RPMI7951 (cell line): Measurements from ENCODE around the gene C1QTNF7. TPM values are rescaled to one million over a fixed set of nuclear protein-coding genes. Genes with fewer than 3 reads are reported as not detected.
A peak's percentile ranks its signal among the peaks of the same experiment; 100 is the strongest.

Experiments used
- DNase-seq: peaks from one replicate; pipeline ENCODE4 v3.0.0-alpha.2; 2012; ENCODE audit warnings: low read depth
- total RNA-seq: library from RNA; depleted of rRNA; stranded (reverse); fragments of >200 nt; shearing (Covaris generic); gene quantifications from 2 replicates; pipeline ENCODE4 v1.2.3, GENCODE V29; 2014

Gene C1QTNF7
- total RNA-seq, 1 experiment from 2014 or later = not detected

DNA sequence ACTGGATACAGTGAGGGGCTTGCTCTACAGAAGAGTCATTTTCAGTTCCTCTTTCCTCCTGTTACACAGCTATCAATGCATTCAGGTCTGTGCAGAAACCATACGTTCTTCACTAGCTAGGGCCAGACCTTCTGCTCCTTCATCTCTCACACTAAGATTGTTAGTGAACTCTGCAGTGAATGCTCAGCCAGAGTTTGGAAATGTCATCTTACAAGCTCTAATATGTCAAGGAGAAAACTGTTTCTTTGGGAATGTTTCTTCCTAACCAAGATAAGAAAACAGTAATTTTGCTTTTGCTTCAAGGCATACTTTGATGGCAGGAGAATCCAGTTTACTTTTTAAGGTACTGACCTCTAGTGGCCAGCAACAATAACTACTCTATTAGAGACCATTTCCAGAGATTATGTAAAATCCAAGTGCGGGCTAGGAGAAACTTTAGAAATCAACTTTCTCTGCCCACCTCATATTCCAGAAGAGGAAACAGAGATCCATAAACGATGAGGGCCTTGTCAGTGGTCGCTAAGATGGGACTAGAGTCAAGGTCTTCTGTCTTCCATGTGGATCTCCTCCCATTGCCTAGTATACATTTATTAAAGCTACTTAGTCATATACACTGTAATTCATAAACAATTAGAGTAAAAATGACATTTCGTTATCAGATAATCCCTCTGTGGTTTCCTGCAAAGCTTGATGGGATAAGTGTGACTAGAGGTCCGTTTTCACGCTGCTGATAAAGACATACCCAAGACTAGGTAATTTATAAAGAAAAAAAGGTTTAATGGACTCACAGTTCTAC, 29.8 kb downstream of the C1QTNF7 start:
- DNase-seq = peak; percentile 64

DNA sequence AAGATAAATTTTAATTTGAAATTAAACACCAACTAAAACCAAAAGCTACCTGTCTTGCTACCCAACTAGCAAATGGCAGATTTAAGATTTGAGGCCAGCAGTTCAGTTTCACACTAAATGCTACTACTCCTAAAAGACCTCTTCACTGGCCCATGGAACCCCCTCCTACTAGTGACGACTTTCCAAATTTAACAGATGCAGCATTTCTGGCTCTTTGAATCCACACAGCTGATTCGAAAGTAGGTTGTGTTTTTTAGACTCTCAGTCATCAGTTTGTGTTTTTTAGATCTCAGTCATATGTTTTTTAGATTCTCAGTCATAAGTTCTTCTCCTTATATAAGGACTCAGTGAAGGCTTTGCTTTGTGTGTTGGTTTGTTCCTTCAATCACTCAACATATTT, 30.8 kb downstream of the C1QTNF7 start:
- DNase-seq = no peak

DNA sequence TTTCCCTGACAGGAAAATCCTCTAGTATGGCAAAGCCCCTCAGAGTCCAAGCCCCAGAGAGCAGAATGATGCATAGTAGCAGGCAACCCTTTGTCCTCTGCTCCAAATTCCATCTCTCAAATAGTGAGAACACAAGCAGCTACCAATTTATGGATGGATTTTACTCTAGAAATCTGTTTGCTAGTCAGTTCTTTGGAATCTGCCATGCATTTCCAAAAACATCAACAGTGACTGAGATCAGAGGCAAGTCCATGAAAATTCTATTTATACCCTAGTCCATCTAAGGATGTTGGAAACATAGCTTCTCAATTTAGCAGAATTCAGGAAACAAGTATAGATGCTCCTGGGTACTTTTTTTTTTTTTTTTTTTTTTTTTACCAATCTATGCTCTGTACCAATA, 31.9 kb downstream of the C1QTNF7 start:
- no peak for DNase-seq

DNA sequence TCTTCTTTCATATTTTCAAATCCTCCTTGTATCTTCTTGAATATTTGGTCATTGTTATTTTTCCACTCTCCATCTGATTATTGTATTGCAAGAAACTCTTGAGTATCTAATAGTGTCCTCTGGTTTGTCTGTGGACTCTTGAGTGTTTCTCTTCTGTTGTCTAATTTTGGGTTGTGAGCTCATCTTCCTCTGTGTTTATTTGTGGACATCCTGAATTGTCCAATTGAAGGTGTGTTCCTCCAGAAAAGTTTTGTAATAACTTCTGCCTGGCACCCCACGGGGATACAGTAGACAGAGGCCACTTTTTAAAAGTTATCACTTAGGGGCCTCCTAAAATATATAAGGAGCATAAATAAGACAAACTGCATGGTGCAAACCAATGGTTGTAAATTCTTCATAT, 38.8 kb downstream of the C1QTNF7 start:
- DNase-seq = no peak

DNA sequence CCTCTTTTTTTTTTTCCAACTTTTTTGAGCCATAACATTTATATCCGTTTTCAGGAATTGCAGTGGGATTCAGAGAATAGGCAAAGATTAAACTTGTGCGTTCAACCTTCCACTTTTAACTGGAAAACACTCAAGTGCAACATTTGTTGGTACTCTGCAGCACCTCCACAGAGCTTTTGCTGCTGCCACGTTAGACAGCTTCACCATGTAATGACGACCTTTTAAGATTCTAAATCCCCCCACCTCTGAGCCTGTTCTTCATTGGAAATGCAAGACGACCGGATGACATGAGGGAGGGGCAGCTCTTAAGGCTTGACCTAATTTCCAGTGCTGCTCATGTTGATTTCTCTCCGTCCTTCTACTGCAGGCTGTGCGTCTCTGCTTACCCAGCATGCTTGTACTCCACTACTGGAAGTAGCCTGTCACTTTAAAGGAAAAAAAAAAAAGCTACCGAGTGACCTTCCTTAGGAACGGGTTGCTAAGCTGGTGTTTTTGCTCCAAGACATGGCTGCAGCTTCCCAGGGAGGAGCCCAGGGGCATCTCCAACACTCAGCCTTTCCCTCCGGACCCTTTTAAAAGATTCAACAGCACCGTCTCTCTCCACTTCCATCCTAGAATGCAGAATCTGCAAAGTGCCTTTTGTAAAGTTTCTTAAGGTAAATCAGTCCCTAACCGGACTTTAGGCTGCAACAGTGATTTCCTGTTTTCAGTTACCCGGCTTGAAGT, 41.7 kb downstream of the C1QTNF7 start, which contains the start of gene CC2D2A:
CC2D2A (plus strand) TSS at position 481 of the 726 bp plus-strand sequence. CDS start 6,051 bp downstream, outside the sequence.
- DNase-seq = peak; percentile 70

DNA sequence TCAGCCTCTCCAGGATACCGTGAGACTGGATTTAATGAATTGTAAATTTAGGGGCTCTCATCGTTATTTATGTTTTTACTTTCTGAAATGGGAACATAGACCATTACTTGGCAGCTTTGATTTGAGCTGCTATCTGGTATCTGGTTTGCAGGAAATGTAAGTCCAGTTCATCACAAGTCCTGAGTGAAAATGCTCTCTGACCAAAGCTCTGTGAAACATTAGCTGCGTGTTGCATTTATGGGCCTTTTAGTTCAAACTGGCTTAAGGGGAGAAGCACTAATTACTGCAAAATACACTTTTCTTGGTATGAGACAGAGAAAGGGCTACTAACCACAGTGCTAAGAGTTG, 42.3 kb downstream of the C1QTNF7 start:
- DNase-seq = no peak

DNA sequence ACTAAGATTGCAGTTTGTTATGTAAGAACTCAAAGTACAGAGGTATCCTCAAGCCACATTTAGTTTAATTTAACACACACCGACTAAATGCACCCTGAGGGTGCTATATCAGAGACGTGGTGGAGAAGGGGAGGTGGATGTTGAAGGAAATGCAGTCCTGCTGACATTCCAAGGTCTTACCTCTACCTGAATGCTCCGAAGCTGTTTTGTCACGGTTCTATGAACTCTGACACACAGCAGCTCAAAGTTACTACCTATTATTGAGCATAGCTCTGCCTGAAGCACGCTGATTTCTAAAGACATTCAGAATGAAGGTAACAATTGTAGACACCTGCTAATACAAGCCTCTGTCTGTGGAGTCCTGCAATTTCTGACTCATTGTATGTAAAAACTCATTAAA, 48.6 kb downstream of the C1QTNF7 start:
- no peak for DNase-seq

DNA sequence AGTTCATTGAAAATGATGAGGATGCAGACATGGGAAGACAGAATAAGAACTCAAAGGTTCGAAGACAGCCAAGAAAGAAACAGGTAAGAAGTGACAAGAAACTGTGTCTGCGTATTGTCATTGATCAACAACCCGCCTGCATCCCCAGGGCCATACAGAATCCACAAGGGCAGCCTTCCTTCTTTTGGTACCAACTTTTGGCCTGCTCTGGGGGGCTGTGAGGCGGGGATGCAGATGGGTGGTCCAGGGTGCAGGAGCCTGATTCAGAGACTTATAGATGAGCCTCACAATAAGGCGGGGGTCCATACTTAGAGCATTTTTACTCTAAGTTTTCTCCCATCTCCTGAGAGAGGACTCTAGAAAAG, 50.9 kb downstream of the C1QTNF7 start:
- DNase-seq = no peak

DNA sequence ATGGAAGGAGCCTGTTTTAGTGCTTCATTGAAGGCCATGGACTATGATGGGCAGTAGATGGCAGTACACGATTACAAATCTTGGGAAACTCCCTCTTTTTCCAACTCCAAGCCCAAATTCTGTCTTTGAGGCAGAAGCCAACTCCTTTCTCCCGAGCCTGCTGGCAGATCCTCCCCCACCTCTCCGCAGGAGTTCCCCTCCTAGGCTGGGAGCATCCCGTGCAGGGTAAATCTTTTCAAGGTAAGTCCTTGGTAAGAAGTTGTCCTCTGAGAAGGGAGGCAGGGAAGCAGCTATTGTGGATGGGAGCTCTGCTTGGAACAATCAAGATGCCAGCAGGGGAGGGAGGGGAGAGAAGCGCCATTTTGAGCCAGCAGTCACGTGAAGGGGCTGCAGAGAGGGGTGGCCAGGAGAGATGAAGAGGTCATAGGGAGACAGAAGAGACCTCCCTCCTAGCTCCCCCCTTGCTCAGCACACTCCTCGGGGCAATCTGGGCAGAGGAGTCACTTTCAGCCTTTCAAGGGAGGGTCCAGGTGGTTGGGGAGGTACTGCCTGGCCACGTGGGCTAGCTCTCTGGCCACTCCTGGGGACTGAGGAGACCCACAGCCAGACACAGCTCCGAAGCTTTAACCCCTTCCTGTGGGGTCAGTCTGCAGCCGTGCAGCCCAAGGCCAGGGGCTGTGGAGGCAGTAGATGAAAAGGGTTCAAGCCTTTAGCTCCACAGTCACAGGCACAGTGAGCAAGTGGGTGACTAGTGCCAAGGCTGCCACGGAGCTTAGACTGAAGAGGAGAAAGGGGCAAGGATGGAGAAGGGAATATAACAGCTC, 51.5 kb downstream of the C1QTNF7 start:
- DNase-seq = peak; percentile 75

DNA sequence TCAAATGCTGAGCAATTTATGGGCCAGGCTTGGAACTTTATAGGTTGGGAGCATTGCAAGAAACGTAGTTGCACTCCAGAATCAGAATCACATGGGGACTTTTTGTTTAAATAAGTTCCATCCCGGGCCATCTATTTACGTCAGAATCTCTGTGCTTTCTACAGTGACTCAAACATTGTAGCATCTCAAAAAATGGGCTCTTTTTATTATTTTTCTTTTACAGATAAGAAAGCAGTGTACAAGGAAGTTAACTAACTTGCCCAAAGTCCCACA, 52.0 kb downstream of the C1QTNF7 start:
- no peak for DNase-seq

DNA sequence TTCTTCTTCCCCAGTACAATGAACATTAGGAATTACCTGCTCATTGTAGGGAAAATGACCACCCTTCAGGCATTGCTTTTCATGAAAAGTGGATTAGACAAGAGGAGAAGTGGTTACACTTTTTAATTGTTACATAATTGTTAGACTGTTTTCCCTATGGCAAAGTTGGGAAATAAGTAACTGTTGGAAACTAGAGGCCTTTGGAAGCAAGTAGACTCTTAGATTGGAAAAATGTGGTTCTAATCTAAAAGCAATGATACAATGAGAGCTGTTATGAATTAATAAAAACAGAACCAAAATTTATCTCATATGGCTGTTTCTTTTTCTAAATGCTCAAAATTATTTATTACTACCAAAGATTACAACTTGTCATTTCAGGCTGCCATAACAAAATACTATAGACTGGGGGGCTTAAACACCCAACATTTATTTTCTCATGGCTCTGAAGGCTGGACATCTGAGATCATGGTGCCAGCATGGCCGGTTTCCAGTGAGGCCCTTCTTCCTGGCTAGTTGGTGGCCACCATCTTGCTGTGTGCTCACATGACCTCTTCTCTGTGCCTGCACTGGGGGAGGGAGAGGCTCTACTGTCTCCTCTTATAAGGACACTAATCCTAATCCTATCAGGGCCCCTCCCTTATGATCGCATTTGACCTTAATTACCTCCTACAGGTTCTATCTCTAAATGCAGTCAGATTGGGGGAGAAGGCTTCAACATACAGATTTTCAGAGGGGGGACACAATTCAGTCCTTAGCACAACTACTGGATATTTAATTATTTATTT, 54.3 kb downstream of the C1QTNF7 start:
- no peak for DNase-seq

DNA sequence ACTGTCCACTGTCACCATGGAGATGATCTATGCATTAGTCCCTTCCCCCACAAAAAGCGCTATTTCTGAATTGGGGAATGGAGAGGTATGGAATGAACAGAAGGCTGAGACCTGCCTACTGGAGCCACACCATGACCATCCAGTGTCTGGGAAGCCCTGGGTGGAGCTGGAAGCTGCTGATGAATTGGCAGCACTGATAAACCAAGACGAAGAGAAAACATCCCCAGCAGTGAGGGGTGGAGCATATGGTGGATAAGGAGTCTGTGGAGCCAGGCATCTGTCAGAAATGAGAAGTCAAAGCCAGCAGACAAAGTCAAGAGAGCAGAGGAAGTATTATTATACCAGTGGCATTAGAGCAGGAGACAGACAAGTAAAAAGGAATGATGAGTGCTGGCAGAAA, 55.0 kb downstream of the C1QTNF7 start:
- no peak for DNase-seq

DNA sequence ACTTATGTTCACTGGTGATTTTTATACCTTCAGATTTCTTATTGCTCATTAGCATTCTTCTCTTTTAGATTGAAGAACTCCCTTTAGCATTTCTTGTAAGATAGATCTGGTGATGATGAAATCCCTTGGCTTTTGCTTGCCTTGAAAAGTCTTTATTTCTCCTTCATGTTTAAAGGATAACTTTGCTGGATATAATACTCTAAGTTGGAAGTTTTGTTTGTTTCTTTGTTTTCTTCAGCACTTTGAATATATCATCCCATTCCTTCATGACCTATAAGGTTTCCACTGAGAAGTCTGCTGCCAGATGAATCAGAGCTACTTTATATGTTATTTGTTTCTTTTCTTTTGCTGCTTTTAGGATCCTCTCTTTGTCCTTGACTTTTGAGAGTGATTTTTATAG, 60.3 kb downstream of the C1QTNF7 start:
- no peak for DNase-seq

DNA sequence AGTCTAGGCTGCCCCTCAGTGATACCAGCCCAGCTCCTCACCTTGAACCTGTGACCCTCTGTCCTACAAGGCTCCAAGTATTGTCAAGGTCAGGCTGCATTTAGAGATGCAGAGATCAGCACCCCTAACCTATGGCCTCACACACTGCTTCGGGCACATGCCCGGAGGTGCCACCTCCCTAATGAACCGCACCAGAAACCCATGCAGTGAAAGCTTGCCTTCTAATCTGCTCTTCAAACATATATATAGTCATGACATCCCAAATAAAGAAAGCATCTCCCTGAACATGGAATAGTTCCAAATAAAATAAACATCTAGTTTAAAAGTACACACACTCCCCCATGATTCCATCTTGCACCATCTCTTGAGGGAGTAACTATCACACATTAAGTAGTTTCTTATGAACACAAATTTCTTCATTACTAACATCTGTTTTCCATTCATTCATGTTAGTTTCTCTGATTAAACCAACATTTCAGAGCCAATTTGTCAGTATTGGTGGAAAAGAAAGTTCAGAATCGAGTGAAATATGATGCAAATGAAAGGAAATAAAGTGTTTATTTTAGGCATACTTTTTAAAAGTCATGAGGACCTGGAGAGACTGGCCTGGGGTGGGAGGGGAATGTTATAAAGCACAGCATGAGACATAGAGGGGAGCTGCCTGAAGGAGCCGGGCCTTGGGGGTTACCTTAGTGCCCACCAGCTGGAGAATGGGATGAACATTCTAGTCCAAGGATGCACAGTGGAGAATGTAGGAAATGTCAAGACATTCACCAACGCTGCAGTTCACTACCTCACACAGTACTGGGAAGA, 61.0 kb downstream of the C1QTNF7 start:
- peak; percentile 27 for DNase-seq

DNA sequence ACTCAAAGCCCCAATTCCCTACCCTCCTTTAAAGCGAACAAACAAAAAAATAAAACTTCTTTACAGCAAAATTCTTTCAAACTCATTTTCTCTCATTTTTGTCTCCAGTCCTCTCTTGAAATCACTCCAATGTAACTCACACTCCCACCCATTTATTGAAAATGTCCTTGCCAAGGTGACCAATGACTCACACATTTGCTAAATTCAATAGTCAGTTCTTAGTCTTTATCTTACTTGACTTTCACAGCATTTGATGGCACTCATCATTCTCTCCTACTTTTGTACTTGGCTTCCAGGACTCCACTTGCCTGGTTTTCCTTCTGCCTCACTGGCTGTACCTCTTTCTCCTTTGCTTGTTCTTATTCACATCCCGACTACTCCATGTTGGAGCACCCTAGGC, 61.7 kb downstream of the C1QTNF7 start:
- no peak for DNase-seq

DNA sequence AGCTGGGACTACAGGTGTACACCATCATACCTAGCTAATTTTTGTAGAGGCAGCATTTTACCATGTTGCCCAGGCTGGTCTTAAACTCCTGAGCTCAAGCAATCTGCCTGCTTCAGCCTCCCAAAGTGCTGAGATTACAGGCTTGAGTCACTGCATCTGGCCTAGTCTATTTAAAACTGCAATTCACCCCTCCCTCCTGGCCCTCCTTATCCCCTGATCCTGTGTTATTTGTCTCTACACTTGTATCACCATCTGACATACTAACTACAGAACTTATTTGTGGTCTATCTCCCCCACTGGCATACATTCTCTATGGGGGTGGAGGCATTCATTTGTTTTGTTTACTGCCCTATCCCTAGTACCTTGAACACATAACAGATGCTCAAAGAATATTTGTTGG, 65.6 kb downstream of the C1QTNF7 start:
- no peak for DNase-seq

DNA sequence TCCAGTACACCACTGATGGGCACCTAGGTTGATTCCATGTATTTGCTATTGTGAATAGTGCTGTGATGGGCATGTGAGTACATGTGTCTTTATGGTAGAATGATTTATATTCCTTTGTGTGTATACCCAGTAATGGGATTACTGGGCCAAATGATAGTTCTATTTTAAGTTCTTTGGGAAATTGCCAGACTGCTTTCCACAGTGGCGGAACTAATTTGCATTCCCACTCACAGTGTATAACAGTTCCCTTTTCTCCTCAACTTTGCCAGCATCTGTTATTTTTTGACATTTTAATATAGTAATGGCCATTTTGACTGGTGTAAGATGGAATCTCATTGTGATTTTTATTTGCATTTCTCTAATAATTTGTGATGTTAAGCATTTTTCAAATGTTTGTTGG, 67.8 kb downstream of the C1QTNF7 start:
- peak; percentile 42 for DNase-seq
